Peyer's patch (tissue), 4 donors: ENCODE results near the gene IL18BP.

Experiments used
- POLR2A ChIP-seq, 2 donors: fragments of 450-650 bp; IDR thresholded peaks; one replicate each; pipeline ENCODE4 v1.5.1; 2017; ENCODE audit warnings: antibody characterized with exemption in 2 of 2, mild to moderate bottlenecking in 2 of 2, moderate library complexity in 2 of 2
- TF ChIP-seq, protein P1 (sequence below), 6 experiments: fragments of 450-650 bp in 4 of 6; fragments of 200-600 bp in 2 of 6; sonication (generic) in 1 of 6; IDR thresholded peaks; one replicate each; pipeline ENCODE4 v1.5.1; 2017 to 2019; ENCODE audit warnings: antibody characterized with exemption in 6 of 6, mild to moderate bottlenecking in 3 of 6, moderate library complexity in 1 of 6

DNA sequence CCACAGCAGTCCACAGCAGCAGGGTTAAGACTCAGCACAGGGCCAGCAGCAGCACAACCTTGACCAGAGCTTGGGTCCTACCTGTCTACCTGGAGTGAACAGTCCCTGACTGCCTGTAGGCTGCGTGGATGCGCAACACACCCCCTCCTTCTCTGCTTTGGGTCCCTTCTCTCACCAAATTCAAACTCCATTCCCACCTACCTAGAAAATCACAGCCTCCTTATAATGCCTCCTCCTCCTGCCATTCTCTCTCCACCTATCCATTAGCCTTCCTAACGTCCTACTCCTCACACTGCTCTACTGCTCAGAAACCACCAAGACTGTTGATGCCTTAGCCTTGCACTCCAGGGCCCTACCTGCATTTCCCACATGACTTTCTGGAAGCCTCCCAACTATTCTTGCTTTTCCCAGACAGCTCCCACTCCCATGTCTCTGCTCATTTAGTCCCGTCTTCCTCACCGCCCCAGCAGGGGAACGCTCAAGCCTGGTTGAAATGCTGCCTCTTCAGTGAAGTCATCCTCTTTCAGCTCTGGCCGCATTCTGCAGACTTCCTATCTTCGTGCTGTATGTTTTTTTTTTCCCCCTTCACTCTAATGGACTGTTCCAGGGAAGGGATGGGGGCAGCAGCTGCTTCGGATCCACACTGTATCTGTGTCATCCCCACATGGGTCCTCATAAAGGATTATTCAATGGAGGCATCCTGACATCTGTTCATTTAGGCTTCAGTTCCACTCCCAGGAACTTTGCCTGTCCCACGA, 3.3 kb downstream of the IL18BP start:
- TF ChIP-seq POLR2A (IDR thresholded peaks at IDR 0.05), result no peak
- TF ChIP-seq, protein P1, sequence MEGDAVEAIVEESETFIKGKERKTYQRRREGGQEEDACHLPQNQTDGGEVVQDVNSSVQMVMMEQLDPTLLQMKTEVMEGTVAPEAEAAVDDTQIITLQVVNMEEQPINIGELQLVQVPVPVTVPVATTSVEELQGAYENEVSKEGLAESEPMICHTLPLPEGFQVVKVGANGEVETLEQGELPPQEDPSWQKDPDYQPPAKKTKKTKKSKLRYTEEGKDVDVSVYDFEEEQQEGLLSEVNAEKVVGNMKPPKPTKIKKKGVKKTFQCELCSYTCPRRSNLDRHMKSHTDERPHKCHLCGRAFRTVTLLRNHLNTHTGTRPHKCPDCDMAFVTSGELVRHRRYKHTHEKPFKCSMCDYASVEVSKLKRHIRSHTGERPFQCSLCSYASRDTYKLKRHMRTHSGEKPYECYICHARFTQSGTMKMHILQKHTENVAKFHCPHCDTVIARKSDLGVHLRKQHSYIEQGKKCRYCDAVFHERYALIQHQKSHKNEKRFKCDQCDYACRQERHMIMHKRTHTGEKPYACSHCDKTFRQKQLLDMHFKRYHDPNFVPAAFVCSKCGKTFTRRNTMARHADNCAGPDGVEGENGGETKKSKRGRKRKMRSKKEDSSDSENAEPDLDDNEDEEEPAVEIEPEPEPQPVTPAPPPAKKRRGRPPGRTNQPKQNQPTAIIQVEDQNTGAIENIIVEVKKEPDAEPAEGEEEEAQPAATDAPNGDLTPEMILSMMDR (IDR thresholded peaks at IDR 0.05), result no peak
